Endothelial cell of umbilical vein (primary cell): ENCODE results near the gene ZG16B. TPM values are rescaled to one million over a fixed set of nuclear protein-coding genes. Genes with fewer than 3 reads are reported as not detected.

Experiments used
- BruUV-seq: library from RNA; stranded (reverse); fragments of 400-500 nt; replicated peaks from 2 replicates; lab custom pipeline; 2021; lab: Mats Ljungman, UMichigan
- CTCF ChIA-PET: fragments of 300-600, 350-600 bp; sonication (Branson Sonifier 250); formaldehyde crosslinking; loops from one replicate; lab custom pipeline; 2021; ENCODE audit warnings: antibody characterized with exemption, inconsistent platforms; lab: Charles Lee
- POLR2A ChIA-PET: fragments of 300-600, 350-600 bp; sonication (Branson Sonifier 250); formaldehyde crosslinking; loops from one replicate; lab custom pipeline; 2021; ENCODE audit warnings: antibody characterized with exemption, inconsistent platforms; lab: Charles Lee
- DNase-seq: peaks from one replicate; pipeline ENCODE4 v3.0.0-alpha.2; 2011; ENCODE audit warnings: low read depth, low spot score
- FAIRE-seq: peaks from 2 replicates; lab custom pipeline; 2011; peaks lifted over from hg19 to GRCh38; lab: Jason Lieb, UNC
- H2AFZ ChIP-seq: 2 replicates; pipeline ENCODE4 v1.6.0; 2012; ENCODE audit warnings: low read depth, low read length, control low read depth, inconsistent platforms
- H3K27ac ChIP-seq: 2 replicates; pipeline ENCODE4 v1.5.1; 2011; ENCODE audit warnings: low read depth, mild to moderate bottlenecking, control low read depth, low read length, moderate library complexity; ENCODE audit not compliant: insufficient read depth
- H3K27me3 ChIP-seq, 2 experiments: 2 replicates each; pipeline versions ENCODE4 v1.6.0 to v1.6.1; 2011; ENCODE audit warnings: low read length in 2 of 2, mixed read lengths in 1 of 2; ENCODE audit not compliant: control insufficient read depth in 2 of 2, insufficient read depth in 2 of 2
- H3K36me3 ChIP-seq, 2 experiments: 2 replicates in 1 of 2; 3 replicates in 1 of 2; pipeline ENCODE4 v1.5.1; 2011; ENCODE audit warnings: low read length in 2 of 2, mild to moderate bottlenecking in 1 of 2, moderate library complexity in 1 of 2; ENCODE audit not compliant: control insufficient read depth in 2 of 2, insufficient read depth in 2 of 2; ENCODE audit errors: extremely low read depth in 1 of 2
- H3K4me1 ChIP-seq: 3 replicates; pipeline ENCODE4 v1.5.1; 2011; ENCODE audit warnings: mild to moderate bottlenecking, low read length; ENCODE audit not compliant: control insufficient read depth, insufficient read depth; ENCODE audit errors: extremely low read depth
- H3K4me2 ChIP-seq: 2 replicates; pipeline ENCODE4 v1.6.1; 2011; ENCODE audit warnings: low read length, control low read depth, mixed read lengths; ENCODE audit not compliant: insufficient read depth
- H3K4me3 ChIP-seq, 3 experiments: fragments of 200-600 bp in 1 of 3; sonication (generic), shearing (Covaris generic) in 1 of 3; replicated peaks in 1 of 3; 2 replicates each; pipeline ENCODE4 v1.5.1; 2011 to 2016; ENCODE audit warnings: control low read depth in 3 of 3, low read length in 3 of 3, mild to moderate bottlenecking in 2 of 3, inconsistent platforms in 1 of 3, low read depth in 1 of 3, moderate library complexity in 1 of 3; ENCODE audit not compliant: insufficient read depth in 1 of 3
- H3K79me2 ChIP-seq: 2 replicates; pipeline ENCODE4 v1.6.0; 2012; ENCODE audit warnings: low read length, inconsistent platforms; ENCODE audit not compliant: control insufficient read depth, insufficient read depth
- H3K9ac ChIP-seq: replicated peaks from 2 replicates; pipeline ENCODE3; 2011; ENCODE audit warnings: low read length, control low read depth; ENCODE audit not compliant: insufficient read depth; ENCODE audit errors: extremely low read depth
- H3K9me1 ChIP-seq: replicated peaks from 3 replicates; pipeline ENCODE4 v1.6.0; 2011; ENCODE audit warnings: mild to moderate bottlenecking, low read length; ENCODE audit not compliant: control insufficient read depth, insufficient read depth; ENCODE audit errors: extremely low read depth
- H3K9me3 ChIP-seq: replicated peaks from 2 replicates; pipeline ENCODE4 v1.5.1; 2012; ENCODE audit warnings: low read length, inconsistent platforms; ENCODE audit not compliant: control insufficient read depth, insufficient read depth
- H4K20me1 ChIP-seq: replicated peaks from 2 replicates; pipeline ENCODE3; 2011; ENCODE audit warnings: mild to moderate bottlenecking, low read length; ENCODE audit not compliant: control insufficient read depth, insufficient read depth; ENCODE audit errors: extremely low read depth
- EZH2 ChIP-seq: IDR thresholded peaks from 2 replicates; pipeline ENCODE4 v1.6.1; 2012; ENCODE audit warnings: borderline replicate concordance, low read depth, mild to moderate bottlenecking, moderate library complexity, low read length, inconsistent platforms; ENCODE audit not compliant: severe bottlenecking
- FOS ChIP-seq: IDR thresholded peaks from 2 replicates; pipeline ENCODE4 v1.6.1; 2011; ENCODE audit warnings: mild to moderate bottlenecking, low read length, moderate library complexity, borderline replicate concordance; ENCODE audit not compliant: insufficient read depth
- GATA2 ChIP-seq: IDR thresholded peaks from 2 replicates; pipeline ENCODE4 v1.7.0; 2011; ENCODE audit warnings: low read depth, mild to moderate bottlenecking, moderate library complexity, mixed read lengths, low read length; ENCODE audit not compliant: insufficient read length, insufficient read depth
- JUN ChIP-seq: IDR thresholded peaks from 2 replicates; pipeline ENCODE4 v1.6.1; 2011; ENCODE audit warnings: borderline replicate concordance, low read depth; ENCODE audit not compliant: insufficient read length, insufficient read depth
- MYC ChIP-seq: IDR thresholded peaks from one replicate; pipeline ENCODE4 v1.6.1; 2011; ENCODE audit warnings: mild to moderate bottlenecking, low read depth, low read length
- POLR2A ChIP-seq: IDR thresholded peaks from 2 replicates; pipeline ENCODE4 v1.6.1; 2012; ENCODE audit warnings: low read depth, mild to moderate bottlenecking, control low read depth, low read length
- POLR2AphosphoS5 ChIP-seq: IDR thresholded peaks from 2 replicates; pipeline ENCODE4 v1.6.1; 2012; ENCODE audit warnings: low read depth, mild to moderate bottlenecking, control low read depth, low read length, moderate library complexity; ENCODE audit not compliant: insufficient read depth
- dilution Hi-C: fragments of 300-500 bp; cut with MboI; formaldehyde crosslinking; loops from one replicate; pipeline ENCODE4 v1.15.0; 2019; ENCODE audit warnings: low sequenced_read_pairs; ENCODE audit not compliant: extremely low pct_ligation_motif_present
- intact Hi-C: fragments of 100-400 bp; cut with micrococcal nuclease; formaldehyde crosslinking; loops from one replicate; pipeline ENCODE4 v1.10.0; 2022
- polyA plus RNA-seq, 4 experiments: library from polyadenylated mRNA; depleted of rRNA in 3 of 4; stranded (reverse) in 3 of 4; unstranded in 1 of 4; fragments of >200 nt; gene quantifications; 2 replicates each; pipeline versions ENCODE4 v1.2.1 to v1.2.3, GENCODE V29; 2011 to 2012; ENCODE audit warnings: missing spikeins in 1 of 4
- total RNA-seq: library from RNA; stranded (reverse); gene quantifications from 2 replicates; pipeline ENCODE4 v1.2.3, GENCODE V29; 2021
- TF ChIP-seq, protein P1 (sequence below): IDR thresholded peaks from 2 replicates; pipeline ENCODE4 v1.6.1; 2011; ENCODE audit not compliant: insufficient read depth, insufficient read length
- TF ChIP-seq, protein P2 (sequence below), 2 donors: IDR thresholded peaks; 1 replicate in 1 of 2; 2 replicates in 1 of 2; pipeline ENCODE4 v1.5.1; 2011; ENCODE audit warnings: low read length in 2 of 2, mild to moderate bottlenecking in 2 of 2, moderate library complexity in 2 of 2, control low read depth in 1 of 2, inconsistent platforms in 1 of 2, low read depth in 1 of 2; ENCODE audit not compliant: insufficient read depth in 1 of 2; ENCODE audit errors: extremely low read depth in 1 of 2

ZG16B gene
- total and polyA plus RNA-seq, 2 donors (not counting 3 experiments of a cell fraction or from before 2014, with no cell fraction given), result 0.22 TPM; not detected in 1

GRCh38 chr16:2853531-2854073 lies 23.5 kb downstream of the ZG16B start:
- H2AFZ ChIP-seq, result no peak overlapping the region
- H3K36me3 ChIP-seq, result no peaks in the 10 kb centered on the region
- POLR2A ChIA-PET, result no interaction called here
- no peaks in the 10 kb centered on the region for H4K20me1 ChIP-seq
- H3K4me3 ChIP-seq, result no peak overlapping the region
- intact Hi-C loops, result loop anchor here (1.0 kb wide), 1 partner anchor 15 kb away; no protein-coding TSS in a partner anchor
- no peak for DNase-seq
- H3K9ac ChIP-seq, result no peak overlapping the region
- H3K4me1 ChIP-seq, result no peaks in the 10 kb centered on the region
- no peak for TF ChIP-seq POLR2AphosphoS5
- TF ChIP-seq MYC, result no peak
- TF ChIP-seq, protein P1, sequence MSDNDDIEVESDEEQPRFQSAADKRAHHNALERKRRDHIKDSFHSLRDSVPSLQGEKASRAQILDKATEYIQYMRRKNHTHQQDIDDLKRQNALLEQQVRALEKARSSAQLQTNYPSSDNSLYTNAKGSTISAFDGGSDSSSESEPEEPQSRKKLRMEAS, result no peak
- TF ChIP-seq EZH2, result no peak
- no peak for TF ChIP-seq GATA2
- TF ChIP-seq FOS, result no peak
- no peak for TF ChIP-seq JUN
- TF ChIP-seq POLR2A, result no peak
- TF ChIP-seq, protein P2, sequence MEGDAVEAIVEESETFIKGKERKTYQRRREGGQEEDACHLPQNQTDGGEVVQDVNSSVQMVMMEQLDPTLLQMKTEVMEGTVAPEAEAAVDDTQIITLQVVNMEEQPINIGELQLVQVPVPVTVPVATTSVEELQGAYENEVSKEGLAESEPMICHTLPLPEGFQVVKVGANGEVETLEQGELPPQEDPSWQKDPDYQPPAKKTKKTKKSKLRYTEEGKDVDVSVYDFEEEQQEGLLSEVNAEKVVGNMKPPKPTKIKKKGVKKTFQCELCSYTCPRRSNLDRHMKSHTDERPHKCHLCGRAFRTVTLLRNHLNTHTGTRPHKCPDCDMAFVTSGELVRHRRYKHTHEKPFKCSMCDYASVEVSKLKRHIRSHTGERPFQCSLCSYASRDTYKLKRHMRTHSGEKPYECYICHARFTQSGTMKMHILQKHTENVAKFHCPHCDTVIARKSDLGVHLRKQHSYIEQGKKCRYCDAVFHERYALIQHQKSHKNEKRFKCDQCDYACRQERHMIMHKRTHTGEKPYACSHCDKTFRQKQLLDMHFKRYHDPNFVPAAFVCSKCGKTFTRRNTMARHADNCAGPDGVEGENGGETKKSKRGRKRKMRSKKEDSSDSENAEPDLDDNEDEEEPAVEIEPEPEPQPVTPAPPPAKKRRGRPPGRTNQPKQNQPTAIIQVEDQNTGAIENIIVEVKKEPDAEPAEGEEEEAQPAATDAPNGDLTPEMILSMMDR (IDR thresholded peaks at IDR 0.05; ENCODE audit: extremely low read depth in 1 of 2, insufficient read depth in 1 of 2, low read depth in 1 of 2, low read length in 2 of 2), result no peak
- no TSS peak for BruUV-seq
- peaks cover 2% of the 10 kb centered on the region for H3K9me3 ChIP-seq
- no peak for FAIRE-seq
- H3K9me1 ChIP-seq, result no peaks in the 10 kb centered on the region
- dilution Hi-C loops, result no loop called here
- CTCF ChIA-PET, result interaction anchor here (0.9 to 2.7 kb wide), 7 partner anchors 10 to 73 kb away, joined by 3 to 16 read pairs (median 5); partner anchors contain the start of gene FLYWCH1
- H3K27me3 ChIP-seq, result peaks cover 4 to 5% of the 10 kb centered on the region in 2 experiments
- H3K4me2 ChIP-seq, result no peak overlapping the region
- H3K27ac ChIP-seq, result no peak overlapping the region
- no peaks in the 10 kb centered on the region for H3K79me2 ChIP-seq
